Measurements from ENCODE around the gene KDM5B.

DNA sequence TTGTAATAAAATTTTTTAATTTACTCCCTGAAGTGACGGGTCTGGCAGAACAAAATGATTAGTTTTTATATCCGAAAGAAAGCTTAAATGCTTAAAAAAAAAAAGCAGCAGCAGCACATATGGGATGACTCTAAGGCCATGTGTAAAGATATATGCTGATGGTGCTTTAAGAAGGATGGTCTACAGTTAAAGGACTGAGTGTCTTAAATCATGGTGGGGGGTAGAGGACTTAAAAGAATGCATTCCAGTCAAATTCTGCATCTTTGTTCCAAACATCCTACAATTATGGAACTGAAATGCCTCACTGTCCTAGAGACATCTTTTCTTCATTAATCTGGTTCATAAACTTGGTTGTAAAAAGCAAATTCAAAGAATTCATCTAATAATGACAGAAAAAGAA, 7.0 kb downstream of the KDM5B start:
- TF ChIP-seq, protein P1, sequence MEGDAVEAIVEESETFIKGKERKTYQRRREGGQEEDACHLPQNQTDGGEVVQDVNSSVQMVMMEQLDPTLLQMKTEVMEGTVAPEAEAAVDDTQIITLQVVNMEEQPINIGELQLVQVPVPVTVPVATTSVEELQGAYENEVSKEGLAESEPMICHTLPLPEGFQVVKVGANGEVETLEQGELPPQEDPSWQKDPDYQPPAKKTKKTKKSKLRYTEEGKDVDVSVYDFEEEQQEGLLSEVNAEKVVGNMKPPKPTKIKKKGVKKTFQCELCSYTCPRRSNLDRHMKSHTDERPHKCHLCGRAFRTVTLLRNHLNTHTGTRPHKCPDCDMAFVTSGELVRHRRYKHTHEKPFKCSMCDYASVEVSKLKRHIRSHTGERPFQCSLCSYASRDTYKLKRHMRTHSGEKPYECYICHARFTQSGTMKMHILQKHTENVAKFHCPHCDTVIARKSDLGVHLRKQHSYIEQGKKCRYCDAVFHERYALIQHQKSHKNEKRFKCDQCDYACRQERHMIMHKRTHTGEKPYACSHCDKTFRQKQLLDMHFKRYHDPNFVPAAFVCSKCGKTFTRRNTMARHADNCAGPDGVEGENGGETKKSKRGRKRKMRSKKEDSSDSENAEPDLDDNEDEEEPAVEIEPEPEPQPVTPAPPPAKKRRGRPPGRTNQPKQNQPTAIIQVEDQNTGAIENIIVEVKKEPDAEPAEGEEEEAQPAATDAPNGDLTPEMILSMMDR (IDR thresholded peaks at IDR 0.05) = no peak
- TF ChIP-seq POLR2A (IDR thresholded peaks at IDR 0.05) = no peak

Measured in transverse colon (tissue), 3 donors.